Nephron (organoid): Measurements from ENCODE around the gene PTPRG.

ENCODE experiments used
- H3K27ac Mint-ChIP-seq, 3 experiments: 2 replicates each; pipeline ENCODE4 v1.8.0; 2020; ENCODE audit warnings: mixed read lengths in 3 of 3, mild to moderate bottlenecking in 2 of 3, moderate library complexity in 1 of 3
- H3K27me3 Mint-ChIP-seq: 2 replicates; pipeline ENCODE4 v1.8.0; 2021; ENCODE audit warnings: low read depth, mild to moderate bottlenecking, moderate library complexity, mixed read lengths
- H3K36me3 Mint-ChIP-seq: 2 replicates; pipeline ENCODE4 v1.8.0; 2020; ENCODE audit warnings: low read depth, mixed read lengths
- H3K4me1 Mint-ChIP-seq: 2 replicates; pipeline ENCODE4 v1.8.0; 2020; ENCODE audit warnings: mixed read lengths
- H3K4me3 Mint-ChIP-seq, 3 experiments: 2 replicates each; pipeline ENCODE4 v1.8.0; 2020; ENCODE audit warnings: mild to moderate bottlenecking in 3 of 3, mixed read lengths in 3 of 3, moderate library complexity in 2 of 3
- H3K9me3 Mint-ChIP-seq: 2 replicates; pipeline ENCODE4 v1.8.0; 2020; ENCODE audit warnings: mixed read lengths
- TF ChIP-seq, protein P1 (sequence below), 3 experiments: fragments of 200-600 bp; sonication (generic); IDR thresholded peaks; one replicate each; pipeline ENCODE4 v1.5.0; 2021; ENCODE audit warnings: antibody characterized with exemption in 3 of 3; ENCODE audit not compliant: unreplicated experiment in 3 of 3

The PTPRG gene

GRCh38 chr3:61793056-61793455, 231.7 kb downstream of the PTPRG start:
- TF ChIP-seq, protein P1, sequence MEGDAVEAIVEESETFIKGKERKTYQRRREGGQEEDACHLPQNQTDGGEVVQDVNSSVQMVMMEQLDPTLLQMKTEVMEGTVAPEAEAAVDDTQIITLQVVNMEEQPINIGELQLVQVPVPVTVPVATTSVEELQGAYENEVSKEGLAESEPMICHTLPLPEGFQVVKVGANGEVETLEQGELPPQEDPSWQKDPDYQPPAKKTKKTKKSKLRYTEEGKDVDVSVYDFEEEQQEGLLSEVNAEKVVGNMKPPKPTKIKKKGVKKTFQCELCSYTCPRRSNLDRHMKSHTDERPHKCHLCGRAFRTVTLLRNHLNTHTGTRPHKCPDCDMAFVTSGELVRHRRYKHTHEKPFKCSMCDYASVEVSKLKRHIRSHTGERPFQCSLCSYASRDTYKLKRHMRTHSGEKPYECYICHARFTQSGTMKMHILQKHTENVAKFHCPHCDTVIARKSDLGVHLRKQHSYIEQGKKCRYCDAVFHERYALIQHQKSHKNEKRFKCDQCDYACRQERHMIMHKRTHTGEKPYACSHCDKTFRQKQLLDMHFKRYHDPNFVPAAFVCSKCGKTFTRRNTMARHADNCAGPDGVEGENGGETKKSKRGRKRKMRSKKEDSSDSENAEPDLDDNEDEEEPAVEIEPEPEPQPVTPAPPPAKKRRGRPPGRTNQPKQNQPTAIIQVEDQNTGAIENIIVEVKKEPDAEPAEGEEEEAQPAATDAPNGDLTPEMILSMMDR (IDR thresholded peaks at IDR 0.05; ENCODE audit: unreplicated experiment in 3 of 3), result no peak
- Mint-ChIP-seq H3K27me3 (no peaks in the 10 kb centered on the region), H3K27ac (no peak overlapping the region), H3K4me1 (peaks cover 29% of the 10 kb centered on the region), H3K36me3 (no peaks in the 10 kb centered on the region), H3K9me3 (no peaks in the 10 kb centered on the region), H3K4me3 (no peak overlapping the region)

- TF ChIP-seq, protein P1 (IDR thresholded peaks at IDR 0.05; ENCODE audit: unreplicated experiment in 3 of 3), result no peak
- H3K36me3 Mint-ChIP-seq, result no peaks in the 10 kb centered on the region
- H3K27ac Mint-ChIP-seq, result no peak overlapping the region
- H3K27me3 Mint-ChIP-seq, result no peaks in the 10 kb centered on the region
- no peaks in the 10 kb centered on the region for H3K9me3 Mint-ChIP-seq
- H3K4me1 Mint-ChIP-seq, result peaks cover 29% of the 10 kb centered on the region
- H3K4me3 Mint-ChIP-seq, result no peak overlapping the region
These were observed 232.2 kb downstream of the PTPRG start for GRCh38 chr3:61793521-61793920.

DNA sequence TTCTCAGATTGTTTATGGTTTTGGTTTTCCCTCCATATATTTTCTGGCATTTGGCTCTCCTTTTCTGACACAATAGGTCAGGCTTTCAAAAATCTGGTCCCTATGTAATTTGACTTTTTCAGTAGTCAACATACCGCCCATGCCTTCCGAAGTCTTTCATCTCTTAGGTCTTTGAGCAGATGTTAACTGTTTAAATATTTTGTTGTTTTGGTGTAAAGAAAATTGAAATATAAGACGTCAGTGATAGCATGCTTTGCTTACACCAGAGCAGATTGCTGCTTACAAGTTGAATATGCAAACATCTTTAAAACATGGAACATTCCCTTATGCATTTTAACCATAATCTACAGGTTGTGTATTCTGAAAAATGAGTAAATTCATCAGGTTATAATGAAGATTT, 233.0 kb downstream of the PTPRG start:
- Mint-ChIP-seq H3K4me3 (no peak overlapping the region), H3K36me3 (no peaks in the 10 kb centered on the region), H3K27me3 (no peaks in the 10 kb centered on the region), H3K4me1 (peaks cover 29% of the 10 kb centered on the region), H3K27ac (no peak overlapping the region), H3K9me3 (no peaks in the 10 kb centered on the region)
- TF ChIP-seq, protein P1 (IDR thresholded peaks at IDR 0.05; ENCODE audit: unreplicated experiment in 3 of 3), result no peak

DNA sequence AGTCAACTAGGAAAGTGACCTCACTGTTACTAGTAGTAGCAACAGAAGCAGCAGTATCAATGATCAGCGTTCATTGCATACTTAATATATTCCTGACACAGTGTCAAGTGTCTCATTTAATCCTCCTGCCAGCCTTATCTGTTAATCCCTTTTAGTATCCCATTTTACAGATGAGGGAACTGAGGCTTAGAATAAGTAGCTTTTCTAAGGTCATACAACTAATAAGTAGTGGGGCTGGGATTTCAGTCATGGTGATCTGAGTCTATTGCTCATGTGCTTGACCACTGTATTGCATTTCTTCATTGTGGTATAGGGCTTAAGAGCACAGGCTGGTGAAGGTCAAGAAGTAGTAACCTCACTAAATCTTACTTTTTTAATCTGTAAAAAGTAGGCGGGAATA, 233.6 kb downstream of the PTPRG start:
- Mint-ChIP-seq H3K9me3 (no peaks in the 10 kb centered on the region), H3K4me1 (peaks cover 29% of the 10 kb centered on the region), H3K36me3 (no peaks in the 10 kb centered on the region), H3K4me3 (no peak overlapping the region), H3K27me3 (no peaks in the 10 kb centered on the region), H3K27ac (no peak overlapping the region)
- TF ChIP-seq, protein P1 (IDR thresholded peaks at IDR 0.05; ENCODE audit: unreplicated experiment in 3 of 3), result no peak

DNA sequence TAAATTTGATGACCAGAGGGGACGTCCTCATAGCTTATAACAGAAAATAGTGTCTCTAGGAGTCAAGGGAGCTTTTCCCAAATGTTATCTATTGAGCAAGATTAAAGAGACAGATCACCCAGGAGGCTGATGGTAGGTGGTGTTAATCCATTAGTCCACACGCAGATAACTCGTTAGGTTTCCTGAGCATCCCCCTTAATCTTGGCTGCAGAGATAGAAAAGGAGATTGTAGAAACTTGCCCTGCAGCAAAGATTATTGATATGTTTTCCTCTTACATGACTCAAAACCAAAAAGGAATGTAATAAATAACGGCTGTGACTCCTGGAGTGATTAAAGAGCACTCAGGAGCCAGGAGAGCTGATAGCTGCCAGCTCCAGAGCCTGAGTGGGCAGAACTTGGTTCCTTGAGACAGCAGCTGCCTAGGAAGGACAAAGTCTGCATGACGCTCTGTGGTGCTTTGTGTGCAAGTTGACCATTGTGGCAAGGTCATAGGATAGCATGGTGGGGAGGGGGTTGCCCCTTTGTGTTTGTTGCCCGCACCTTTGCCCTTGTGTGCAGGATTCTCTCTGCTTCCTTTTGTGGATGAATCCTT, 234.8 kb downstream of the PTPRG start:
- TF ChIP-seq, protein P1 (IDR thresholded peaks at IDR 0.05; ENCODE audit: unreplicated experiment in 3 of 3), result no peak
- Mint-ChIP-seq H3K27ac (no peak overlapping the region), H3K27me3 (no peaks in the 10 kb centered on the region), H3K4me3 (no peak overlapping the region), H3K4me1 (peaks cover 24% of the 10 kb centered on the region), H3K9me3 (no peaks in the 10 kb centered on the region), H3K36me3 (peaks cover 5% of the 10 kb centered on the region)

GRCh38 chr3:61796911-61797310, 235.5 kb downstream of the PTPRG start:
- Mint-ChIP-seq H3K4me3 (no peak overlapping the region), H3K27me3 (no peaks in the 10 kb centered on the region), H3K27ac (no peak overlapping the region), H3K9me3 (no peaks in the 10 kb centered on the region), H3K36me3 (peaks cover 5% of the 10 kb centered on the region), H3K4me1 (peaks cover 24% of the 10 kb centered on the region)
- TF ChIP-seq, protein P1 (IDR thresholded peaks at IDR 0.05; ENCODE audit: unreplicated experiment in 3 of 3), result no peak
